Keratinocyte (primary cell): ENCODE measurements around the gene PHYH.

Experiments used
- EZH2 ChIP-seq: IDR thresholded peaks from one replicate; pipeline ENCODE4 v1.6.1; 2012; ENCODE audit warnings: inconsistent platforms, mild to moderate bottlenecking, low read length, moderate library complexity
- TF ChIP-seq, protein P1 (sequence below), 3 experiments: IDR thresholded peaks in 1 of 3; conservative IDR thresholded peaks in 1 of 3; optimal IDR thresholded peaks in 1 of 3; 2 replicates in 2 of 3; 3 replicates in 1 of 3; pipeline versions ENCODE3 to v1.5.1; 2011; ENCODE audit warnings: low read length in 3 of 3, mild to moderate bottlenecking in 3 of 3, moderate library complexity in 2 of 3, control low read depth in 1 of 3, inconsistent platforms in 1 of 3; ENCODE audit not compliant: insufficient read depth in 2 of 3; ENCODE audit errors: extremely low read depth in 1 of 3

DNA sequence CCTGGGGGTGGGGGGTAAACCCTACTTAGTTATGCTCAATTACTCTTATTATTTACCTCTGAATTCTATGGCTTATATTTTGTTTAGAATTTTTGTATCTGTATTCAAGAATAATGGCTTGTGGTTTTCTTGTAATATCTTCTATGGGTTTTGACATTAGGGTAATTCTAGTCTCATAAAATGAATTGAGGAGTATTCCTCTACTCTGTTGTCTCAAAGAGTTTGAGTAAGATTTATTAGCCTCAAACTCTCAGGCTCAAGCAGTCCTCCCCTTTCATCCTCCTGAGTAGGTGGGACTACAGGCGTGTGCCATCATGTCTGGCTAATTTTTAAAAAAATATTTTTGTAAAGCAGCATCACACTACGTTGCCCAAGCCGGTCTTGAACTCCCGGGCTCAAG, 46.1 kb downstream of the PHYH start:
- TF ChIP-seq, protein P1, sequence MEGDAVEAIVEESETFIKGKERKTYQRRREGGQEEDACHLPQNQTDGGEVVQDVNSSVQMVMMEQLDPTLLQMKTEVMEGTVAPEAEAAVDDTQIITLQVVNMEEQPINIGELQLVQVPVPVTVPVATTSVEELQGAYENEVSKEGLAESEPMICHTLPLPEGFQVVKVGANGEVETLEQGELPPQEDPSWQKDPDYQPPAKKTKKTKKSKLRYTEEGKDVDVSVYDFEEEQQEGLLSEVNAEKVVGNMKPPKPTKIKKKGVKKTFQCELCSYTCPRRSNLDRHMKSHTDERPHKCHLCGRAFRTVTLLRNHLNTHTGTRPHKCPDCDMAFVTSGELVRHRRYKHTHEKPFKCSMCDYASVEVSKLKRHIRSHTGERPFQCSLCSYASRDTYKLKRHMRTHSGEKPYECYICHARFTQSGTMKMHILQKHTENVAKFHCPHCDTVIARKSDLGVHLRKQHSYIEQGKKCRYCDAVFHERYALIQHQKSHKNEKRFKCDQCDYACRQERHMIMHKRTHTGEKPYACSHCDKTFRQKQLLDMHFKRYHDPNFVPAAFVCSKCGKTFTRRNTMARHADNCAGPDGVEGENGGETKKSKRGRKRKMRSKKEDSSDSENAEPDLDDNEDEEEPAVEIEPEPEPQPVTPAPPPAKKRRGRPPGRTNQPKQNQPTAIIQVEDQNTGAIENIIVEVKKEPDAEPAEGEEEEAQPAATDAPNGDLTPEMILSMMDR (optimal IDR thresholded peaks at IDR 0.05 in 1 of 3, IDR thresholded peaks at IDR 0.05 in 1 of 3, conservative IDR thresholded peaks at IDR 0.05 in 1 of 3; ENCODE audit: extremely low read depth in 1 of 3, insufficient read depth in 2 of 3, low read length in 3 of 3), result no peak
- no peak for TF ChIP-seq EZH2
